A549 (cell line): ENCODE data around the gene COPE. TPM values are rescaled to one million over a fixed set of nuclear protein-coding genes. Genes with fewer than 3 reads are reported as not detected.

Source experiments
- ATAC-seq, 2 experiments: fragments of 200-7000 bp in 1 of 2; fragments of >200 bp in 1 of 2; cut with Nextera tagmentation in 1 of 2; cut with Tn5 transposase in 1 of 2; 3 replicates each; pipeline versions ENCODE4 v1.8.0 to v1.9.1; 2018 to 2020; ENCODE audit warnings: mild to moderate bottlenecking in 1 of 2, moderate library complexity in 1 of 2
- CTCF ChIA-PET: fragments of 300-600 bp; sonication (Branson Sonifier 250); formaldehyde crosslinking; extraction: SDS; loops from one replicate; lab custom pipeline; 2021; ENCODE audit warnings: antibody characterized with exemption, inconsistent platforms; lab: Yijun Ruan, JAX
- POLR2A ChIA-PET: fragments of 350-600 bp; formaldehyde crosslinking; extraction: SDS; loops from one replicate; lab custom pipeline; 2021; ENCODE audit warnings: antibody characterized with exemption, inconsistent platforms; lab: Yijun Ruan, JAX
- DNase-seq, 2 experiments: peaks; one replicate each; pipeline versions ENCODE4 v3.0.0 to v3.0.0-alpha.2; 2011 to 2016; ENCODE audit warnings: low read depth in 1 of 2, low spot score in 1 of 2
- FAIRE-seq: peaks from 2 replicates; lab custom pipeline; 2011; peaks lifted over from hg19 to GRCh38; lab: Jason Lieb, UNC
- H3K27ac ChIP-seq, 2 experiments: fragments of >200 bp; sonication (Bioruptor Twin); formaldehyde crosslinking; 3 replicates each; pipeline ENCODE4 v1.5.1; 2016 to 2017
- H3K4me1 ChIP-seq: fragments of >200 bp; sonication (Bioruptor Twin); formaldehyde crosslinking; 3 replicates; pipeline ENCODE4 v1.6.1; 2016
- H3K4me2 ChIP-seq: fragments of >200 bp; sonication (Bioruptor Twin); formaldehyde crosslinking; 3 replicates; pipeline ENCODE4 v1.6.1; 2016
- H3K4me3 ChIP-seq: fragments of >200 bp; sonication (Bioruptor Twin); formaldehyde crosslinking; 3 replicates; pipeline ENCODE4 v1.5.1; 2016
- H3K9me3 ChIP-seq: fragments of >200 bp; sonication (Bioruptor Twin); formaldehyde crosslinking; 3 replicates; pipeline ENCODE4 v1.6.1; 2016
- CBX2 ChIP-seq: fragments of 200-600 bp; sonication (generic); IDR thresholded peaks from 2 replicates; pipeline ENCODE4 v1.6.1; 2016; ENCODE audit warnings: low read depth, mild to moderate bottlenecking, borderline replicate concordance
- CBX8 ChIP-seq: fragments of 200-600 bp; sonication (generic); IDR thresholded peaks from 2 replicates; pipeline ENCODE4 v1.6.1; 2016
- CEBPB ChIP-seq, 2 experiments: fragments of >200 bp in 1 of 2; sonication (Bioruptor Twin) in 1 of 2; formaldehyde crosslinking in 1 of 2; IDR thresholded peaks; 2 replicates each; pipeline ENCODE4 v1.6.1; 2012 to 2016
- CHD2 ChIP-seq: fragments of 150-350 bp; IDR thresholded peaks from 2 replicates; pipeline ENCODE4 v1.6.1; 2014; ENCODE audit warnings: low read length; ENCODE audit not compliant: partially characterized antibody
- CTCF ChIP-seq: fragments of >200 bp; sonication (Bioruptor Twin); formaldehyde crosslinking; IDR thresholded peaks from 3 replicates; pipeline ENCODE4 v1.5.1; 2016
- EP300 ChIP-seq, 2 experiments: fragments of >200 bp; sonication (Bioruptor Twin); formaldehyde crosslinking; IDR thresholded peaks; 2 replicates in 1 of 2; 3 replicates in 1 of 2; pipeline ENCODE4 v1.6.1; 2016 to 2017
- ESRRA ChIP-seq: fragments of 150-350 bp; IDR thresholded peaks from 2 replicates; pipeline ENCODE4 v1.6.1; 2014; ENCODE audit warnings: mild to moderate bottlenecking, low read length, borderline replicate concordance
- FOXS1 ChIP-seq: fragments of 250-450 bp; sonication (Bioruptor Pico); IDR thresholded peaks from 2 replicates; pipeline ENCODE4 v1.5.0; 2020; ENCODE audit warnings: mild to moderate bottlenecking, moderate library complexity
- GATA3 ChIP-seq: IDR thresholded peaks from 2 replicates; pipeline ENCODE4 v1.6.1; 2012; ENCODE audit warnings: borderline replicate concordance
- HES2 ChIP-seq: fragments of >200 bp; sonication (Bioruptor Twin); formaldehyde crosslinking; IDR thresholded peaks from 2 replicates; pipeline ENCODE4 v1.6.1; 2016
- HEYL ChIP-seq: fragments of 250-450 bp; sonication (Bioruptor Pico); IDR thresholded peaks from 2 replicates; pipeline ENCODE4 v1.8.0; 2021; ENCODE audit warnings: mild to moderate bottlenecking, moderate library complexity
- HOXA7 ChIP-seq: fragments of 250-450 bp; sonication (Bioruptor Pico); IDR thresholded peaks from 2 replicates; pipeline ENCODE4 v1.5.0; 2020; ENCODE audit warnings: mild to moderate bottlenecking, moderate library complexity
- HOXB13 ChIP-seq: fragments of 250-450 bp; sonication (Bioruptor Pico); IDR thresholded peaks from 2 replicates; pipeline ENCODE4 v1.5.0; 2020; ENCODE audit warnings: low read depth, mild to moderate bottlenecking, moderate library complexity
- MAFK ChIP-seq: fragments of 450-650 bp; IDR thresholded peaks from 2 replicates; pipeline ENCODE4 v1.6.1; 2014; ENCODE audit not compliant: partially characterized antibody
- MAX ChIP-seq: IDR thresholded peaks from 2 replicates; pipeline ENCODE4 v1.6.1; 2012
- NPAS2 ChIP-seq: fragments of 250-450 bp; sonication (Bioruptor Pico); IDR thresholded peaks from 2 replicates; pipeline ENCODE4 v1.8.0; 2022; ENCODE audit warnings: mild to moderate bottlenecking, moderate library complexity, borderline replicate concordance
- RAD21 ChIP-seq, 2 experiments: fragments of >200 bp in 1 of 2; sonication (Bioruptor Twin) in 1 of 2; formaldehyde crosslinking in 1 of 2; IDR thresholded peaks in 1 of 2; conservative IDR thresholded peaks in 1 of 2; 2 replicates in 1 of 2; 3 replicates in 1 of 2; pipeline ENCODE4 v1.6.1; 2012 to 2018; ENCODE audit warnings: inconsistent platforms in 1 of 2
- RNF2 ChIP-seq: fragments of 200-600 bp; sonication (generic); IDR thresholded peaks from 2 replicates; pipeline ENCODE4 v1.6.1; 2016; ENCODE audit warnings: low read depth, mild to moderate bottlenecking, antibody characterized with exemption, moderate library complexity, borderline replicate concordance
- SMC3 ChIP-seq: fragments of >200 bp; sonication (Bioruptor Twin); formaldehyde crosslinking; IDR thresholded peaks from 3 replicates; pipeline ENCODE4 v1.6.1; 2018; ENCODE audit warnings: inconsistent platforms
- WGBS: methylation state at CpG from one replicate; pipeline ENCODE4 v1.1.6; 2017; ENCODE audit errors: missing lambda C conversion rate; 5-methylcytosine and 5-hydroxymethylcytosine counted together
- polyA plus RNA-seq, 4 experiments: library from polyadenylated mRNA; depleted of rRNA in 3 of 4; stranded (reverse); fragments of >200 nt; fragmentation: RNase III in 1 of 4; extraction: RNeasy Plus Mini Kit Qiagen cat#74134 plus additional on column Dnase treatment in 1 of 4; gene quantifications; 2 replicates in 3 of 4; 3 replicates in 1 of 4; pipeline ENCODE4 v1.2.3, GENCODE V29; 2011 to 2017

The COPE gene
- polyA plus RNA-seq, 2 of the 4 experiments (the other 2 are of a cell fraction) = 94.0 to 114 TPM

- peak within 1 kb of the TSS; percentile 66 to 83; a peak in 5 of 6 replicates for H3K27ac ChIP-seq
- H3K4me1 ChIP-seq = peaks cover 11% of the 10 kb centered on the region; the same call in 2 of the 3 replicates
- DNase-seq (peak in 1 of 2 experiments; percentile 21), FAIRE-seq (no peak), ATAC-seq (peak; percentile 31 to 39; a peak in 5 of 6 replicates)
- no CpG with 5 or more reads among the region's 89 CpGs for WGBS
- ChIA-PET CTCF (interaction anchor here (1.0 to 4.1 kb wide), 9 partner anchors 9 to 189 kb away, joined by 3 to 46 read pairs (median 6); no protein-coding TSS in a partner anchor), POLR2A (interaction anchor here (1.8 kb wide), 1 partner anchor 24 kb away, joined by 4 read pairs; the partner anchor contains the start of genes COPE and DDX49)
- peak within 1 kb of the TSS; percentile 76 for H3K4me3 ChIP-seq
- H3K4me2 ChIP-seq = peak within 1 kb of the TSS; percentile 98
- TF ChIP-seq CBX8 (no peak), EP300 (IDR thresholded peaks at IDR 0.05) (no peak)
- H3K9me3 ChIP-seq = no peaks in the 10 kb centered on the region
Measured at GRCh38 chr19:18895824-18896341, 23.3 kb downstream of the COPE start, which contains the start of gene CERS1. TSS of gene CERS1 (minus strand) at chr19:18896158. CDS start at chr19:18896072, 86 bp downstream.

GRCh38 chr19:18895038-18895823 lies 24.0 kb downstream of the COPE start:
- ChIA-PET POLR2A (interaction anchor here (1.8 kb wide), 1 partner anchor 24 kb away, joined by 4 read pairs; the partner anchor contains the start of genes COPE and DDX49), CTCF (interaction anchor here (0.9 to 4.1 kb wide), 26 partner anchors 9 to 252 kb away, joined by 3 to 46 read pairs (median 4); partner anchors contain the start of genes COPE and DDX49)
- WGBS = no CpG with 5 or more reads among the region's 72 CpGs
- Histone ChIP-seq H3K4me2 (peak overlapping the region; percentile 98), H3K27ac (peak overlapping the region; percentile 66 to 83; a peak in 5 of 6 replicates), H3K4me3 (peak overlapping the region; percentile 76), H3K9me3 (no peaks in the 10 kb centered on the region)
- ATAC-seq (peak; percentile 72 to 87), DNase-seq (peak; percentile 66 to 74), FAIRE-seq (no peak)
- TF ChIP-seq GATA3 (no peak), HOXB13 (CRISPR knock-in tag) (no peak), NPAS2 (CRISPR knock-in tag) (no peak), CTCF (peak; percentile 48; the same call in 2 of the 3 replicates), RAD21 (conservative IDR thresholded peaks at IDR 0.05 in 1 of 2, IDR thresholded peaks at IDR 0.05 in 1 of 2) (peak; percentile 38 to 45; a peak in 4 of 5 replicates), CBX2 (no peak), HEYL (CRISPR knock-in tag) (no peak), HOXA7 (CRISPR knock-in tag) (no peak), MAFK (no peak), ESRRA (no peak), CHD2 (no peak), FOXS1 (CRISPR knock-in tag) (no peak), HES2 (no peak), RNF2 (no peak), MAX (peak; percentile 38; the same call in 1 of the 2 replicates), SMC3 (peak; percentile 40; the same call in 2 of the 3 replicates), CEBPB (IDR thresholded peaks at IDR 0.05) (no peak)
- TF ChIP-seq, all 56 proteins: peak for 4
- H3K4me1 ChIP-seq = peaks cover 11% of the 10 kb centered on the region; the same call in 2 of the 3 replicates
